GM21723 (cell line): ENCODE measurements around the gene ARSG.
"Not testable (repeated sequence)": the region's sequence is repeated elsewhere in the genome, so short reads cannot be mapped to it uniquely, and the experiment has no call there.

Experiments
- ATAC-seq: cut with Tn5 transposase; IDR thresholded peaks from one replicate; pipeline ENCODE4 v1.9.1; 2021; ENCODE audit warnings: mild to moderate bottlenecking, moderate library complexity; ENCODE audit not compliant: unreplicated experiment

The ARSG gene

DNA sequence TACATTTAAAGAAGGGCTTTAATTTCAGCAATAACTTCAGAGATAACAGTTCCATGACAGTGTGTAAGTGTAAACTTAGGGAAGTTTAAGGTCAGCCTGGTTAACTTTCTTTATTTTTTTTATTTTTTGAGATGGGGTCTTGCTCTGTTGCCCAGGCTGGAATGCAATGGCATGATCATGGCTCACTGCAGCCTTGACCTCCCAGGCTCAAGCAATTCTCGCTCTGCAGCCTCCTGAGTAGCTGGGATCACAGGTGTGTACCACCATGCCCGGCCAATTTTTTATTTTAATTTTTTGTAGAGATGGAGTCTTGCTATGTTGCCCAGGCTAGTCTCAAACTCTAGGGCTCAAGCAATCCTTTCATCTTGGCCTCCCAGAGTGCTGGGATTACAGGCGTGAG is 15.0 kb upstream of the ARSG start:
- ATAC-seq, result not testable (repeated sequence)

DNA sequence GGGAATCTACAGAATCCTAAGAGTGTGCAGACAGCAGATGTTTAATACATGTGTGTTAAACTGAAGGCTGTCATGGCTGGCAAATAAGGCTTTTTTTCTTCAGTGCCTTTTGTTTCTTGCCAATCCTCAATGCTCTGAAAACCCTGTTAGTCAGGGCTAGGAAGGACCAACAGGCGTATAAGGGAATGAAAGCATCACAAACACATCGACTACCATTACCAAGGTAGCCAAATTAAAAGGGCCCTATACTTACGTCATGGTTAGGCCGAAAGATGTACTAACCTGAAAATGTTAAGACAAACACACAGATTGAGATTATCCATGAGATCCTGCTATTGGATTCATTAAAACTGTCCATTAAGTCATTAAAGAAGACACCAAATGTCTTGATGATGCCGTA is 13.5 kb upstream of the ARSG start:
- no peak for ATAC-seq

DNA sequence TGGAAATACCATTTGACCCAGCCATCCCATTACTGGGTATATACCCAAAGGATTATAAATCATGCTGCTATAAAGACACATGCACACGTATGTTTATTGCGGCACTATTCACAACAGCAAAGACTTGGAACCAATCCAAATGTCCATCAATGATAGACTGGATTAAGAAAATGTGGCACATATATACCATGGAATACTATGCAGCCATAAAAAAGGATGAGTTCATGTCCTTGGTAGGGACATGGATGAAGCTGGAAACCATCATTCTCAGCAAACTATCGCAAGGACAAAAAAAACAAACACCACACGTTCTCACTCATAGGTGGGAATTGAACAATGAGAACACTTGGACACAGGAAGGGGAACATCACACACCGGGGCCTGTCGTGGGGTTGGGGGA is 9.3 kb upstream of the ARSG start:
- ATAC-seq, result not testable (repeated sequence)

DNA sequence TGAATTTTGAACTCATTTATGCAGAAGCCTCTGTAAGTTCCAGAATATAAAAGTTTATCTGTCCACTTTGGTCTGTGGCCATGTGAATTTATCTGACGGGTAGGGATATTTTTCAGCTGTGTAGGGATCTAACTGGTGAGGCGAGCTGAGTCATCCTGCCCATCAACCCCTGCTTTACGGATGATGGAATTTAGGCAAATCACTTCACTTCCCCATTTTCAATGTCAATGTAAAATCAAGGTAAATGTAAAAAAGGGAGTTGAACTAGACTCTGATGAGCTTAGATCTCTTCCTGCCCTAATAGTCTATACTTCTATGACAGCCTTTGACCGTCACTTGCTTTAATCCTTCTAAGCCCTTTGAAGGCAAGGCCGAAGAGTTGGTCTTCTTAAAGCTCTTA is 2.9 kb upstream of the ARSG start:
- peak; percentile 20 for ATAC-seq

DNA sequence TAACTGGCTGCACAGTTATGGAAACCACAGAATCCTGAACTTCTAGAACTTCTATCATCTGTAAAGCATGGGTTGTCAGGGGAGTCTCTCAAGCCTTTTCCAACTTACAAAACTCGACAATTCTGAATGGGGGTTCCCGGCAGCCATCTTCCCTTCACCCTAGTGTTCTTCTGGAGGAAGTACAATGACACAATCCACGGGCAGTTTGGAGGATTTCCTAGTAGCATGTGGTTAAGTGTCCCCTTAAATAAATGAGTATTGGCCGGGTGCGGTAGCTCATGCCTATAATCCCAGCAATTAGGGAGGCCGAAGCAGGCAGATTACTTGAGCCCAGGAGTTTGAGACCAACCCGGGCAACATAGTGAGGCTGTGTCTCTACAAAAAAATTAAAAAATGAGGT is 2.5 kb upstream of the ARSG start:
- no peak for ATAC-seq

DNA sequence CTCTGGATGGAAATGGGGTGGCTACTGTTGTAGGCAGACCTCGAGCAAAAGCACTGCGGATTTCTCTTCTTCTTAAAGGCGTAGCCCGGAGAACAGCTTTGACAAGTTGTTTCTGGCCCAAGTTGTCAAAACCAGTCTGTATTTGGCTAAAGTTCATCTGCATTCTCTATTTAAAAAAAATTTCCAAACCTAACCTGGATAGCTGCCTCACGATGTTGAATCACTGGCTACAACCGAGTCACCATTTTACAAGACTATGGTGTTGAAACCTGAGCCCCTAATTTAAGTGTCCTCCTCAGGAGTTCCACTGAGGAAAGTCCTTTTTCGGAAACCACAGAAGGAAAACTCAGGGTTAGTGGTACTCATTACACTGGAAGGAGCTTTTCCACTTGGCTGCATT is 1.8 kb upstream of the ARSG start:
- ATAC-seq, result no peak

DNA sequence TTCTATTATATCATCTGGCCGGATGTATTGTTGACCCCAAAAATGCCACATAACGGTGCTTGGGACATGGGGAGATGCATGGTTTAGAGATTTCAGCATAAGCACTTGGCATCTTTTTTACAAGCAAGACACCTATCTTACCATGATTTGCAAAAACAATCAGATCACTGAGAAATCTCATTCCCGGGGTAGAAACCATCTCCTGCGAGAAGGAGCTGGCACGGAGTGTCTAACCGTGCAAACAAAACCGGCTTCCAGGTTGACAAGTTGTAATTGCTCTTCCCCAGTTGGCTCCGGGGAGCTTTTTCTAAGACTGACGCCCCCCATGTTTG is 1.4 kb upstream of the ARSG start:
- no peak for ATAC-seq

DNA sequence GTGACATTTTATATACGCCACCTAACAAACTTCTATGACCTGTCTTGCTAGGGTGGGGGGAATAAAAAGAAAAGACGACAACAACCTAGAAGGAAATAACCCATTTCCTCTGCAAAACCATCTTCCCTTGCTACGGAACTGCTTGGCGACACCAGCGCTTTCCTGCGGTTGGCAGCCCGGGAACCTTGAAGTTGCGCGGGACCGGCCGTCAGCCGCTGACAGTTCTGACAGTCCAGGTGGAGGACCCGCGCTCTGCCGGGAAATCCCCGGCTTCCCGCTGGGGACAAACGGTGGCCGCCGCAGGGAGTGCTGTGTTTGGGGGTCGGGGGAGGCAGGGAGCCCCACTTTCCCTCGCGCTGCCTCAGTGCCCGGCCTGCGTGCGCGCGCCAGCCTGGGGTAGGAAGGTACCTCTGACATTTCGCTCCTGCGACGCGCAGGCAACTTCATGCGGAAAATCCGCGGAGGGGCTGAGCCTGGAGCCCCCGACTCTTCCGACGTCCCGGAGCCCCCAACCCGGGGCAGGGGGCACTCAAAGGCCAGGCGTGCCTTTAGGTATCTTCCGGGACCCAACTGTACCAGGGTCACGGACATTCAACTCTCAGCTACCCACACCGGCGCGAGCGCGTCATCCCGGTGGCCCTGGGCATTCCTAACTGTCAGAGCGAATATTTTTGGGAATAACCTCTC is 884 bp upstream of the ARSG start:
- no peak for ATAC-seq

DNA sequence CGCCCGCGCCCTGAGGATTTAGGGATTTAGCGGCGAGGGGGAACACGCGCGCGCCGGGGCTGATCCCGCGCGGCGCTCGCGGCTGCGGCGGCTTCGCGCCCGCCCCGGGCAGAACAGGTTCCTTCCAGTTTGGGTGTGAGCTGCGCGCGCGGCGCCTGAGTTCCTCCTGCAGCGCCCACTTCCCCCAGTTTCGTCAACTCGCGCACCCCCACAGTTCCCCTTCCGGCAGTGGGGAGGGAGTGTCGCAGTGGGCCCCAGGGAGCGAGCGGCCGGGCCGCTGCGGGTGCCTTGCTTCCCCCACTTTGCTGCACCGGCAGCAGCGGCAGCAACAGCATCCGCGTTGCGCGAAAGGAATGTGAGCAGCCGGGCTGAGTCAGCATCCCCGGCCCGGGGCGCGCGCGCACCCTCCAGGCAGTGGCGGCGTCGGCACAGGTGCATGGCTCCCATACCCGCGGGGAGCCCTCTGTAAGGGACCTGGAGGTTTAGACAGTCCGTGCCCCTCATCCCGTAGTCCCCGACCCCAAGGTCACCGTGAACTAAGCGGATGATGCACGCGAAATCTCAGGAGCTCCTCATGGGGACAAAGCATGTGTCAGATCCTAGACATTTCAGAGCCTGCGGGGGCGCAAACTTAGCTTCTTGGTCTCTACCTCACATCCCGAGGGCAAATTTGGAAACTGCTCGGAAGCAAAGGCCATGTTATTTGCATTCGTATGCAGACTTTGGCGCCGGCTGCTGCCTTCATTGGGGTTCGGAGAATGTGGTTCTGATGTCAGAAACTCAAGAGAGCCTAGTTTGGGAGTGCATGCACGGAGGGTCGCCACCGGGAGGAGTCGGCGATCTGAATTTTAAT is 767 bp downstream of the ARSG start:
- peak; percentile 57 for ATAC-seq

DNA sequence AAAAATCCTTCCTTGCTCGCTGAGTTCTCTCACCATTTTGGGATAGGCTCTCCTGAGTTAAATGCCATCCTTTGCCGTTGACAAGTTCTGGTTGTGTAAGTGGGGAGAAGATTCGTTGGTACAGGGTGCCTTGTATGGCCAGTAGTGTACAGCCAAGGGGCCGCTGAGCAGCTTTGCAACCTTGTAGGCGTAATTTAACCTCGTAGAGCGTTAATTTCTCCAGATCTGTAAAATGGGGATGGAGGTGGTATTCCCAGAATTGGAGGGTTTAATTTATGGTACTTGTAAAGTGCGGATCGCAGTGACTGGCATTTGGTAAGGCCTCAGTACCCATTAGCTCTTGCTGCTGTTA is 1.4 kb downstream of the ARSG start:
- no peak for ATAC-seq

DNA sequence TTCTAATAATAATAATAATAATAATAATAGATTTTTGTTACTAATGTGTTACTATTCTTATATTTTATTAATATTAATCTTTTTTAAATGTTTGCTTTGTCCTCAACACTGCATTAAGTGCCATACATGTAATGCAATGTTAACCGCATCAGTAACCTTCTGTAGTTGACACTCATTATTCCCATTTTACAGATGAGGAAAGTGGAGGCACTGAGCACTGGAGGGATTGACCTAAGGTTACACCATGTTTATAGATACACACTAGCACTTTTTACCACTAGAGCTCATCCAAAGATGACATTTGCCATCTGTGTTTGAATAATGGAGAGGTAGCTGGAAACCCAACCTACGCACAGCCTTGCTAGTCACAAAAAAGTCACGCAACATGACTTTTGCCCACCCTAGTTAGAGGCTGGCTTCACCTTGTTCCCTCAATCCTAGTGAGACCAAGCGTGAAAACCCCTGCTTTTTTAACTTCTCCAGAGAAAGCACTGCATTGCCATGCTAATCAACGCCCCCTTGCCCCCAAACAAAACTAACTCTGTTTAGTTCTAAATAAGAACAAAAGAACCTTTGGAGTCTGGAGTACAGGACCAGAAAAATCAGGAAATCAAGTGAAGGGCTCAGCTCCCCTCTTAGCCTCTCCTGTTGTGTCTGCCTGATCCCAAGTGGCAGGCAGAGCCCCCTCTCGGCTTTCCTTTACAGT is 2.3 kb downstream of the ARSG start:
- ATAC-seq, result no peak

DNA sequence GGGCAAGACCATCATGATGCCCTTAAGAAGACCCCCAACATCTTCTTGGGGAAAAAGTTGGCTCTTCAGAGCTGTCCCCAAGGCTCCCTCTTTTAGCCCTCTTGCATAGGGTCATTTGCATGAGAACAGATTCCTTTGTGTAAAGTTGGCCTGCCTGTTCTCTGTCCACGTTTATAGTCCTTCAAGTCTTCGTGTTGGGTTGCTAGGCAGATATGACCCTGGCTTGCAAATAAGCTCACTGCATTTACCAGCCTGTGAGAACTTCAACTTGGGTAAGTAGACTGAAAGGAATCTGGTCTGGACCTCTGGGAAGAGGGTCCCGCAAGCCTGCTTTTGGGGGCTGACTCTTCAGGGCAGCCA is 2.9 kb downstream of the ARSG start:
- ATAC-seq, result no peak

DNA sequence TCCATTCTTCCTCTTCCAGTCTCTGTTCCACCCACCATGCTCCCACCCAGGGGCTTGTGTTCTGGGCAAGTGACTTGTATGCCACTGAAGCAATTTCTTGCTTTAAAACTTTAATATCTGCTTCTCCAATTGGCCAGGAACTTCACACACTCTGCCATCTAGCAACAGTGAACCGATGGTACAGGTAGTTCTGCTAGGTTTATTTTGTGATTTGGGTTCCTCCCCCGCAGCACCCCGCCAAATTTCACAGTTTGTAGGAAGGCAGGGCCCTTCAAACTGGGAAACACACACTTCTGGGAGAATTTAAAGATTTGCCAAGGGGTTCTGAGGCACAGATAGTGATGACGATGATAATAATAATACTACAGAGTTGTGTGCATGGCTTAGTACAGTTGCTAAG is 3.3 kb downstream of the ARSG start:
- no peak for ATAC-seq

DNA sequence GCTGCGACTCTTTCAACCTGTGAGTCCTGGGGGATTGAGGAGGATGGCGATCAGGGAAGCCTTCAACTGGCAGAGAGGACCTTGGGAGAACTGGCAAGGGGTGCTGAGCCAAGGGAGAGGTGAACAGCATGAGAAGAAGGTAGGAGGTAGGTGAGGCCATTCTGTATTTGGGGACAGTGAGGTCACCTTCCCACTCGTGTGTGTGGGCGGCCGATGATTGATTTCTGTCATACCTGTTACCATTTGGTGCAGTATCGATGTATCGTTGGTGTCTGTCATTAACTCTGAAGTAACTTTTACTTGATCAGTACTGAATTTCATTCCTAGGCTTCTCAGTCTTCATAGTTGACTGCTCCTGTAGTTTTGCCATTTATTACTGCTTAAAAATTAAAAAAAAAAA is 3.8 kb downstream of the ARSG start:
- no peak for ATAC-seq

DNA sequence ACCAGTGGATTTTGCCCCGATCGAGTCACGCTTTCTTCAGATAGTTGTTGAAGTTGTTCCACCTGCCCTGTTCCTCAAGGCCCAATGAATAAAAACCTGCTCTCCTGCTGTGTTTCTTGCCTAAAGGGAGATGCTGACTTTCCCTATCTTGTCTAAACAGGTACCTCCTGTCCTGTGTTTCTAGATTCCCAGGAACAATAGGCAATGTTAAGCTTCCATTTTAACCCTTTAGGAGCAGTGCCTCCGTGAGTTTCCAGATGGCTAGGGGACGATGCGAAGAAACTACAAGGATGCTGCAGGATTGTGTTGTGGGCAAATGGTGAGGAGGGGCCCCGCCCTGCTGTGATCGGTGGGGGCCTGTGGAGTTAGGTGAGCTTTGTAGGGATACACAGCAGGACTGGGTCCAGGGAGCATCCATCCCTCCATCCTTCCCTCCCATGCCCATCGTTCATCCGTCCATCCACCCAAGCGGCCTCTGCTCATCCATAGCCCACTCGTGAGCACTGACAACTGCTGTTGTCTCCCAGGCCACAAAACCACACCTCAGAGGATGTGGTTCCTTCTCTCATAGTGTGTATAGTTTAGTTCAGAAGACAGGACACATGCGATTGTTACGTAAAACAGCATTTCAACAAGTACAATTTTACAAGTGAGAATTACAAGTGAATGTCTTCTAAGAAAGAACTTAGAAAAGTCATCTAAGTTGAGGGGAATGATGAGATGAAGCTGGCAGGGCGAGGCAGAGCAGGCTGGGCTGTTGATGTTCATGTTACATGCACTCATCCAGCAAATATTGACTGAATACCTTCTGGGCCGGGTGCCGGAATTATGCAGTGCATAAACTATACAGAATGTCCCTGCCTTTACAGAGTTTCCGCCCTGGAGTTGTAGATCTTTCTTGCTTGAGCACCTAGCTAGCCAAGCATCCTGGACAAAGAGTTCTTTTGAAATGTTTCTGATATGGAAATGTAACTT is 5.2 kb downstream of the ARSG start:
- ATAC-seq, result no peak

DNA sequence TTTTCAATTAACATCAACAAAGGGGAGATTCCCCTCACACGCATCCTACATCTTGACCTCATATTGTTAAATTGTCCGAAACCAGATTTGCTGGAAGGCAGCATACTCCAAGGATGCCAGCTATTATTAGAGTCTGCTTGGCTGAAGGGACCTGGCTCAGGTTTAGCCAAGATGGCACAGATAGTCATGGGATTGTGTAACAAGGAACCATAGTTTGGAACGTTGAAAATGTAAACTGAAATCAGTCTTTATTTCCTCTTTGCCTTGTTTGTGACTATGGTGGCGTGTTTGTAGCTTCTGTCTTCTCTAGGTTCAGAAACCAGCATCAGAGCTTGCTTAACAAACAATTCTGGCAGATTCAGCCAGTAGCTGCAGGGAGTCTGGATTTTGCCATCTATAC is 5.9 kb downstream of the ARSG start:
- ATAC-seq, result no peak

DNA sequence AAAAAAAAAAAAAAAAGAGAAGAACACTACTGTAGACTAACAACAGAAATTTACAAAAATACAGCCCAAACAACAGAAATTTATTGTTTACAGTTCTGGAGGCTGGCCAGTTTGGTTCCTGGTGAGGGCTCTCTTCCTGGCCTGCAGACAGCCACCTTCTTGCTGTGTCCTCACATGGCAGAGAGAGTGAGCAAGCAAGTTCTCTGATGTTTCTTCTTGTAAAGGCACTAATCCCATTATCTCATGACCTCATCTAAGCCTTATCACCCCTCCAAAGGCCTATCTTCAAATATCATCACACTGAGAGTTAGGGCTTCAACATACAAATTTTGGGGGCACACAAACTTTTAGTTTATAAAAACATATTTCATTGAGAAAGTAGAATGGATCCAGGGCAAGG is 7.3 kb downstream of the ARSG start:
- no peak for ATAC-seq

DNA sequence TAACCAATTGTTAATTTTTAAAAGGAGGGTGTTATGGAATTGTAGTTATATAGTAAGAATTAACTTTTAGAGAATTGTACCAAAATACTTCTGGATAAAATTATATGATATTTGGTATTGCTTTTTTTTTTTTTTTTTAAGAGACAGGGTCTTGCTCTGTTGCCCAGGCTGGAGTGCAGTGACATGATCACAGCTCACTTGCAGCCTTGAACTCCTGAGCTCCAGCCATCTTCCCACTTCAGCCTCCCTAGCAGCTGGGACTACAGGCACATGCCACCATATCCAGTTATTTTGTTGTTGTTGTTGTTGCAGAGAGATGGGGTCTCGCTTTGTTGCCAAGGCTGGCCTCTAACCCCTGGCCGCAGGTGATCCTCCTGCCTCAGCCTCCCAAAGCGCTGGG is 8.5 kb downstream of the ARSG start:
- no peak for ATAC-seq

DNA sequence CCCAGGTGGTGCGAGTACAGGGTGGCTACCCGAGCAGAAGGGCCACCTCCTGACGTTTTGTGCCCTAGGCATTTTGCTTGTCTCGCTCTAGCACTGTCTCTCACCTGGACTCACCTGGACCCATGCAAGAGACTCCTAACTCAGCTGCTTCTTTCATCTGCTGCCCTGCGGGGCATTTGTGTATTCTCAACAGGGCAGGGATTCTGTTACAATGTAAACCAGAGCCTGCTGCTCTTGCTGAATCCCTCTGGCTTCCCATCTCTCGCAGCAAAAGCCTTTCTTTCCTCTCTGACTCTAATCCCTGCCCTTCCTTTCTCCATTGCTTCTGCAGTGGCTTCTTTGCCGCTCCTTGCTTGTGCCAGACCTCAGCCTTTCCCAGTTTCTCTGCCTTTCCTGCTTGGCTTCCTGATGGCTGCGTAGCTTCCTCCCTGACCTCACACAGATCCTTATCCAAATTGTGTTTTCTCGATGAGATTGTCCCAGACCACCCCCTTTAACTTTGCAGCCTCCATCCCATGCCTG is 10.2 kb downstream of the ARSG start:
- ATAC-seq, result no peak

DNA sequence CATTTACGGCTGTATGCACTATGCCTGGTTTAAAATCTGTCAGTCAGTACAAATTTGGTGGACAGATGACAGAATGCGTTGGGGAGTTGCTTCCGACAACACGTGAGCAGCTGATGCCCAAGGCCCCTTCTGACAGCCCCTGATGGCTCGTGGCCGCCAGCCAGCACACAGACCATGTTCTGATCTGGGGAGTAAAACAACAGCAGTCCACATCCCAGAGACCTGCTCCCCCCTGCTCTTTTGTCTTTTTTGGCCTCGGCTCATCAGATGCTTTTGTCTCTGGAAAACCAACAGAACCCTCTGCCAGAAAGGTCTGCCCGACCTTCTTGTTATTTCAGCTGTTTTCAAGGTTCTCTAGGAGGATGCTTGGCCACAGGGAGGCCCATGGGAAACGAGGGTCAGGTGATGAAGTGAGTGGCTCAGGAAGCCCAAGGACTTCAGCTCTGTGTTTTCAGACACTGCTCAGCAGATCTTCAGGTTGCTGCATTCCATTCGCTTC is 10.8 kb downstream of the ARSG start:
- ATAC-seq, result no peak

DNA sequence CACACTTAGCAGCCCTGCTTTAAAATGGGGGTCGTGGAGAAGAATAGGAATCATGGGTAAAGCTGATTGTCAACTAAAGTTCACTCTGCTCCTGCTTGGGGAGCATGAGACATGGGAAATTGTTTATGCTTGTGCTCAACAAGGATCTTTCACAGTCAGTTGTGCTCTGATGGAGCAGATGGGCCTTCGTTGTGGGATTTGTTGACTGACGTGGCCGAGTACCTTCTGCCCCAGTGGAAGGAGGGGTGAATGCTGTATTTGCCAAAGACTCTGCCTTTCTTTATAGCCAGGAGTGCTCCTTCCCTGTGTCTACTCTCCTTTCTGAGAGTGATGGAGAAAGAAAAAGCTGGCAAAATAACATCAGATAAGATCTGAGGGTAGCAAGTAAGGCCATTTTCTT is 11.4 kb downstream of the ARSG start:
- no peak for ATAC-seq
